RPMI8226 (cell line): ENCODE data around the gene RPL27A.

Experiments used
- DNase-seq: peaks from one replicate; pipeline ENCODE4 v3.0.0-alpha.2; 2015

RPL27A gene

DNA sequence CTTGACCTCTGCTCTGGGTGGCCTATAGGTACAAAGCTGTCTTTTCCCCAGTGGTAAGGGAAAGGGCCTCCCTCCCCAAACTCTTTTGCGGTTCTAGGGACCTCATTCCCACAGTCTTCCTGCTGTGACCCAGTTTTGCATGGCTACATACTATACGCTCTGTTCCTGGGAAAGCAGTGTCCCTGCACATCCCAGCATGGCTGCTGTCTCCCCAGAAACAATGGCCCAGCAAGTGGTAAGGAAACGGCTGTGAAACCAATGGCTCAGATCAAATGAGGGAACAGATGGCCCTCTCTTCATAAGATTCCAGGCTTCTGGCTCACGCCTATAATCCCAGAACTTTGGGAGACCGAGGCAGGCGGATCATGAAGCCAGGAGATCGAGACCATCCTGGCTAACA is 41.1 kb downstream of the RPL27A start:
- DNase-seq = no peak

DNA sequence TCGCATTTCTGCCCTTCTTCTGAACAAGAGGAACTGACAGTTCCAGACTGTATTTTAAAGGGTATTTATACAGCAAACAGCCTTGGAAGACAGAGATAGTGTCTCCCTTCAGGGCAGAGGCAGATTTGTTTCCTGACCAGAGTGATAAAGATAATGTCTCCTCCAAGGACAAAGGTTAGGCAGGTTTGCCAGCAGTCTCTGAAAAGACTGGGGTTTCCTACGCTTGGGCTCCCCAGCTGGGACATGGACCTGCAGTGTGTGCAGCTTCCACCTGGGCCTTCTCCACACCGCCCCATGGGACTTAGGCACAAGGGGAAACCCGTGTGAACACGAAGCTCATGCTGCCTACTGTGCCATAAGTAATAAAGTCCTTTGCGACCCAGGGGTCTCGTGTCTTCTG is 42.1 kb downstream of the RPL27A start:
- no peak for DNase-seq

DNA sequence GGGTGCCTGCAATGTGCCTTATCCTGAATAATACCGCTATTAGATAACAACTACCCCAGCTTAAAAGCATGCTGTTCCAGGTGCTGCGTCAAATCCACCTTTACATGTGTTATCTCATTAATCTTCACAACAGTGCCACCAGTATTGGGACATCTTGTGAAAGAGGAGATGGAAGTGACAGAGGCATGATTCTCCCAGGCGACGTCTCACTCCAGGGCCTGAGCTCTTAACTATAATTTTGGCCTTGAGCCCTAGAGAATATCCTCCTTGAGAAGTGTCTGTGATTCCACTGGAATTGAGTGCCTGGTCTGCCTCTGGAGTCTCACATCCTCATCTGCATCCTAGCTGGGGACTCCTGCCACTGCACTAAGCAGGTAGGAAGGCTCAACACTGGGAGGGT is 43.8 kb downstream of the RPL27A start:
- DNase-seq = no peak

DNA sequence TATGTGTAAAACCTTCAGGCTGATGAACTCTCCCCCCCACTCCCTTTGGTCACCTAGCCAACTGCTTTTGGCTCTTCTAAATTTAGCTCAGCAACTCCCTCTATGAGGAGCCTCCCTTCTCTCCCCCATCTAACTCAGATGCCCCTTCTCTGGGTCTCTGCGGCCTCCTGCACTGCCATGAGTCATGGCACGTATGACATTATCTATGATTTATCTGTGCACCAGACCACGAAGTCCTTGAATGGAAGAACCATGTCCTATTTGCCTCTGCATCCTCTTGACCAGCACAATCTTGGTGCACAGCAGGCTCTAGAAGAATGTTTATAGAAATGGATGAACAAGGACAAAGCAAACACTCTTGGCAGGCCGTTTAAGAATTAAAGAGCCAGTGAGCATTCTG is 46.0 kb downstream of the RPL27A start:
- no peak for DNase-seq

DNA sequence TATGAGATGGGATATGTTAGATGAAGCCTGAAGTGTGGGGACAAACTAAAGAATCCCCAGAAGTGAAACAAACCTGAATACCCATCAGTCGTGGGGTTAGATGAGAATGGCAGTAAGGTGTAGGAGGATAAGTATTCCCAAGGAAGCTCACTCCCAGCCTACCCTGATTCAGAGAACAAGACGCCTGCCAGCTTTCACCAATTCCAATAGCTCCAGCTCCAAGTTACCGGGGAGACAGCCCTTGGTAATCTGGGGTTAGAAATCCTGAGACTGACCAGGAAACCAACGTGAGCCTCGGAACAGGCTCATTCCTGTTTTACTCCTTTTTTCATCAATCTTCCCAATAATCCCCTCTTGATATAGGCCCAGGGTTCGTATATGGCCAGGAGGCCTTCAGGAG is 46.5 kb downstream of the RPL27A start:
- no peak for DNase-seq

DNA sequence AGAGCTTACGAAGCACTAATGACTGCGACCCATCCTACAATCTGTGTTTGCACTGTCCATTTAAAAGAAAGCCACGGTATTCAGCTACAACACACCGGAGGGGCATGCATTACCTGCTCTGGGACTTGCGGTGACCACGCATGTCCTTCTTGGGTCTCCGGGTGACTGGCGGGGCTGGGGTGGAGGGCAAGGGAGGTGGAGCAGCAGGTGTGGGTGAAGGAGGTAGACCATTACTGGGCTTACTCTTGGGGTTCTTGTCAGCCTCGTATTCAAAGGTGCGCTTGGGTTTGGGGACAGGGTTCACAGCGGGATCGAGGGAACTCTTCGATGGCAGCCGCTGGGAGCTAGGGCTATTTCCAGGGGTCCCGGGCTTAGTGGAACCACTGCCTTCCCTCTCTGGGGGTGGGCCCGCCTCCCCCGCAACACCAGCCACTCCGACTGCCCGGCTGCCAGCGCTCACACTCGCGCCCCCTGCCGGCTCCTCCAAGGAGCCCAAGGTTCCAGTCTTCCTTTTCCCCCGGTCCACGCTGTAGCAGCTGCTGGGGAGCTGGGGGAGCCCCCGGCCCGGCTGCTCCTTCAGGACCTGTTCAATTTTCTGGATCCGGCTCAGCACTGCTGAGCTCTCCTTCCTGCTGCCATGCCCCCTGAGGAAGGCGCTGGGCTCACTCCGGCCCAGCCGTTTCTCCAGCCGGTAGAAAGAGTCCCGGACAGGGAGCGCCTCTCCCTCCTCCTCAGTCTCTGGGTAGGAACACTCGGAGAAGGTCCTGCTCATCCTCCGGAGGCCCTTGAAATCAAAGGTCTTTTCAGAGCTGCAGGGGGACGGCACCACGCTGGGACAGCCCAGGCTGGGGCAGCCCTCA is 47.5 kb downstream of the RPL27A start:
- no peak for DNase-seq

DNA sequence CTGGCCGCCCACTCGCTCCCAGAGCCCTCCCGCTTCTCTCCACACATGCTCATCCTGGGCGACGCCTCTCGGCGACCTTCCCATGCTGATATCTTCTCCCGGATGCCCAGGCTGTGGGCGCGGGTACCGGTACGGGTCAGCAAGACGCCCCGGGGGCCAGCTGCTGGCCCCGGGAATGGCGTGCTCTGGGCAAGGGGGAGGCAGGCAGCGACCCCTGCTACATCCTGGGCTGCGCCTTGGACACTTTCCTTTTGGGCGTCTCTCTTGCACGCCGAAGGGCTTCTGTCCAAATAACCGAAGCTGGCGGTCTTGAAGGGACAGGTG is 48.1 kb downstream of the RPL27A start:
- no peak for DNase-seq

DNA sequence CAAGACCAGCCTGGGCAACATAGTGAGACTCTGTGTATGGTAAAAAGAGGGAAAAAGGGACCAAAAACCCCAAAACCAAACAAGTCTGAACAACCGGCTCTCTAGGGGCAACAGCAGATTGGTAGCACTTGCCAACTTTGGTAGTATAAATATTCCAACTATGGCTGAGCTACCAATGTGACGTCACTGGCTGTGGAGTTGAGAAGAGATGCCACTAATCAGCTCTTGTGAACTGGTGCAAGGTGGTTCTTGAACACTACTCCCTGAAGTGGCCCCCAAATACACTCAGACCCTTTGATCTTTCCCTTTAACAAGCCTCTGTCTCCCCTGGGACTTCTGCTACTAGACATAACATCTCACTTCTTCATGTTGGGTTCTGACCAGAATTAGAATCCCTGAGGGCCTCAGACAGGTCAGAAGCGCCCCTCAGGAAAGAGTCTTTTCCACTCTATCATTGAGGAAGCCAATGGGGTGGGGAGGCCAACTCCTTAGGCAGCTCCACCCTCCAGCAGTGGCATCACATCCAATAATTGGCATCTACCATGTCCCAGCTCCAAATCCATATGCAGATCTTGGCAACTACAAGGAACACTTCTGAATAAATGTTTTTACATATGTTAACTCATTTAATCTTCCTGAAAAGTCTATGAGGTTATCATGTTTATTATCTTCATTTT is 49.2 kb downstream of the RPL27A start:
- no peak for DNase-seq

DNA sequence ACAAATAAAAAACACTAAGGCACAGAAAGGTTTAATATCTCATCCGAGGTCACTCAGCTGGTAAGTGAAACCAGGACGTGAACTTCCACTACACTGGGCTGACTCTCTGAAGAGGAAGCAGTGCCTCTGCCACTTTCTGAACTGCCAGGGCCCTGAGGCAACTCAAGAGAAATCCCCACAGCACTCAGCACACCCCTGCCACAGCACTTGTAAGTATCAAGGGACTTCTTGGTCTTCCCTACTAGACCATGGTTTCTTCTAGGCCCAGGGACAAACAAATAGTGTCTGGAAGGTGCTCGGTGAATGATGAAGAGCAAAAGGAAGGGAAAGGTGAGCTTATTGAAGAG is 49.7 kb downstream of the RPL27A start:
- no peak for DNase-seq

DNA sequence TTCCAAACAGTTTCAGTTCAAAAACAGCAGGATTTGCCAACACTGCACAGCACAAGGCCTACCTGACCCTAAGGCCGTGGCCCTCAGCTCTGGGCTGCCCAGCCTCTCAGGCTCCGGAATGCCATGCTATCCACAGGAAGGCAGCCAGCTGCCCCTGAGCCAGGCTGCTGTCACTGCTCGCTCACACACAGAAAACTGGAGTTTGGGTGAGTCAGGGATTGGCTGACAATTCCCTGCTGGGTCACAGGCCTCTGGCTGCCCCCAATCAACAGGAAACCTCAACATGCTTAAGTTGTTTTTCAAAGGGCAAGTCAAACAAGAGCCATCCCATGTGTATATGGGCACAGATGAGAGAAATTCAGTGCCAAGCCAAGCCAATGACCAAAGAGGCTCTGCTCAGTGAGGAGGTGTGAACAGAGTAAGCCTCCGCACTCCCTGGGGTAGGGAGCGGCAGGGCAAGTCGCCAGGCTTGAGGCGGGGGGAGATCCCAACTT is 50.2 kb downstream of the RPL27A start:
- no peak for DNase-seq

DNA sequence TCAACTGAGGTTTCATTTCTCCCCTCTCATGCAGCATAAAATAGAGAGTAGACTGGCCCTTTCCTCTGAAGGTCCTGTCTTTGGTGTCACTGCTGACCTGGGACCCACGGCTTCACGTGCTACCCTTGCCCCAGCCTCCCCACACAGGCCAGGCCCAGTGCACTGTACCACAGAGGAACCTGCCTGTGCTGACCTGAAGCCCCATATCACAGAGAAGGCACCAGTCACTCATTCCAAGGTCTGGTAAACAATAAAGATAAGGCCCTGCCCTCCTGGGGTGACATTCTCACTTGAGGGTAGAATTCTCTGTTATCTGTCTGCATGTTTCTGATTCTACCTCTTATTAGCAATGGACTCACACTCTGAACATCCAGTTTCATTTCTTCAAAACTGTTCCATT is 51.3 kb downstream of the RPL27A start:
- DNase-seq = no peak

DNA sequence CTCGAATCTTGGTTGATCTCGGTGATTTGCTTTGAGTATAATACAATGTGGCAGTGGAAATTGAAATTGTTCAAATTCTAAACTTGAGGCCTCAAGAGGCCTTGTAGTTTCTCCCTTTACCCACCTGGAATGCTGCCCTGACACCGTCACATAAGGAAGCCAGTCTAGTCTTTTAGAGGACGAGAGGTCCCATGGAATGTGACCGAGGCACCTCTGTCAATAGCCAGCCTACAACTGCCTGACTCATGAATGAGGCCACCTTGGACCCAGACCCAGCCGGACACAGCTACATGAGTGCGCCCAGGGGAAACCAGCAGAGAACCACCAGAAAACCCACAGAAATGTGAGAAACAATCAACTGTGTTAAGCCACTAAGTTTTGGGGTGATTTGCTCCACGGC is 52.5 kb downstream of the RPL27A start:
- no peak for DNase-seq

DNA sequence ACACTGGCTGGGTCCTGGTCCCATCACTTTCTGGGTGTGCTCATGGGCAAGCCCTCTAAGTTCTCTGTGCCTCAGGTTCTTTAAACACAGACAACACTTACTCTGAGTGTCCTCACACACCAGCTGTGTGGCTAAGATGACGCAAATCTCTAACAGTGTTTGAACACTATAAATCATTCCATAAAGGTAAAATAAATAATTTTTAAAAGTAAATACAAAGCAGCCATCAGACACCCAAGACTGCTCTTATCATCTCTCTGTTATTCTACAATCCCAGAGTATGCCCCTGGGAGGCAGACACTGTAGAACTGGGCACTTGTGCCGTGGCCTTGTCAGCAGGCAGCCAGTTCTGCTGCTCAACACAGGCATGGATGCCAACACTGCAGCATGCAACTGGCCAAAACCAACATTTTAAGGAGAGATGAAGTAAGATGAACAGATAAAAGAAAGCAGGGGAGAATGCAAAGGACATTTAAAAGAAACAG is 56.8 kb downstream of the RPL27A start:
- DNase-seq = no peak
